Duodenal mucosa (tissue), 2 donors: Measurements from ENCODE around the gene TSC22D2.

ENCODE experiments used
- H3K27ac ChIP-seq: one replicate; pipeline ENCODE4 v1.7.0; 2013; ENCODE audit warnings: low read depth, low read length
- H3K27me3 ChIP-seq, 2 donors: one replicate each; pipeline ENCODE4 v1.7.0; 2013; ENCODE audit warnings: low read length in 2 of 2, control low read depth in 1 of 2; ENCODE audit not compliant: insufficient read depth in 2 of 2, control insufficient read depth in 1 of 2
- H3K36me3 ChIP-seq, 2 donors: one replicate each; pipeline ENCODE4 v1.7.0; 2013; ENCODE audit warnings: low read length in 2 of 2, control low read depth in 1 of 2; ENCODE audit not compliant: insufficient read depth in 2 of 2, control insufficient read depth in 1 of 2
- H3K4me1 ChIP-seq, 2 donors: one replicate each; pipeline ENCODE4 v1.7.0; 2013; ENCODE audit warnings: low read length in 2 of 2, control low read depth in 1 of 2; ENCODE audit not compliant: insufficient read depth in 2 of 2, control insufficient read depth in 1 of 2
- H3K4me3 ChIP-seq, 2 donors: one replicate each; pipeline ENCODE4 v1.7.0; 2013; ENCODE audit warnings: low read length in 2 of 2, low read depth in 1 of 2
- H3K9ac ChIP-seq, 2 donors: one replicate each; pipeline ENCODE4 v1.7.0; 2013; ENCODE audit warnings: low read length in 2 of 2, low read depth in 1 of 2
- H3K9me3 ChIP-seq, 2 donors: one replicate each; pipeline ENCODE4 v1.7.0; 2013; ENCODE audit warnings: low read length in 2 of 2, control low read depth in 1 of 2; ENCODE audit not compliant: control insufficient read depth in 1 of 2

Gene TSC22D2

GRCh38 chr3:150422907-150423306 is 14.8 kb downstream of the TSC22D2 start:
- Histone ChIP-seq H3K36me3 (peaks cover 0 to 5% of the 10 kb centered on the region in 2 donors), H3K4me1 (peaks cover 2 to 19% of the 10 kb centered on the region in 2 donors), H3K27ac (no peak overlapping the region), H3K27me3 (no peaks in the 10 kb centered on the region), H3K4me3 (no peak overlapping the region), H3K9ac (no peak overlapping the region), H3K9me3 (no peaks in the 10 kb centered on the region)

- no peak overlapping the region for H3K4me3 ChIP-seq
- no peak overlapping the region for H3K9ac ChIP-seq
- peaks cover 0 to 15% of the 10 kb centered on the region in 2 donors for H3K4me1 ChIP-seq
- no peaks in the 10 kb centered on the region for H3K9me3 ChIP-seq
- H3K27me3 ChIP-seq: no peaks in the 10 kb centered on the region
- peaks cover 0 to 3% of the 10 kb centered on the region in 2 donors for H3K36me3 ChIP-seq
- no peak overlapping the region for H3K27ac ChIP-seq
Observed at GRCh38 chr3:150423761-150424160, 15.7 kb downstream of the TSC22D2 start.

GRCh38 chr3:150426292-150426691 is 18.2 kb downstream of the TSC22D2 start:
- no peaks in the 10 kb centered on the region for H3K4me1 ChIP-seq
- no peaks in the 10 kb centered on the region for H3K9me3 ChIP-seq
- H3K36me3 ChIP-seq: peaks cover 0 to 3% of the 10 kb centered on the region in 2 donors
- H3K4me3 ChIP-seq: no peak overlapping the region
- no peaks in the 10 kb centered on the region for H3K27me3 ChIP-seq
- H3K9ac ChIP-seq: no peak overlapping the region
- H3K27ac ChIP-seq: no peak overlapping the region

- Histone ChIP-seq H3K4me3 (no peak overlapping the region), H3K9ac (no peak overlapping the region), H3K4me1 (no peaks in the 10 kb centered on the region), H3K36me3 (peaks cover 0 to 3% of the 10 kb centered on the region in 2 donors), H3K27ac (no peak overlapping the region), H3K9me3 (no peaks in the 10 kb centered on the region), H3K27me3 (no peaks in the 10 kb centered on the region)
Observed at GRCh38 chr3:150428562-150428961, 20.5 kb downstream of the TSC22D2 start.

- no peak overlapping the region for H3K9ac ChIP-seq
- no peak overlapping the region for H3K4me3 ChIP-seq
- H3K4me1 ChIP-seq: no peaks in the 10 kb centered on the region
- H3K36me3 ChIP-seq: no peaks in the 10 kb centered on the region
- H3K9me3 ChIP-seq: no peaks in the 10 kb centered on the region
- H3K27me3 ChIP-seq: no peaks in the 10 kb centered on the region
- H3K27ac ChIP-seq: no peak overlapping the region
Observed at GRCh38 chr3:150429767-150430671, 21.9 kb downstream of the TSC22D2 start.

GRCh38 chr3:150433347-150433746 is 25.2 kb downstream of the TSC22D2 start:
- Histone ChIP-seq H3K4me3 (no peak overlapping the region), H3K36me3 (no peaks in the 10 kb centered on the region), H3K9ac (no peak overlapping the region), H3K4me1 (no peaks in the 10 kb centered on the region), H3K27me3 (no peaks in the 10 kb centered on the region), H3K27ac (no peak overlapping the region), H3K9me3 (no peaks in the 10 kb centered on the region)

- Histone ChIP-seq H3K27ac (no peak overlapping the region), H3K4me1 (no peaks in the 10 kb centered on the region), H3K36me3 (no peaks in the 10 kb centered on the region), H3K4me3 (no peak overlapping the region), H3K27me3 (no peaks in the 10 kb centered on the region), H3K9me3 (no peaks in the 10 kb centered on the region), H3K9ac (no peak overlapping the region)
Observed at GRCh38 chr3:150434234-150434633, 26.1 kb downstream of the TSC22D2 start.

GRCh38 chr3:150436161-150436560 is 28.1 kb downstream of the TSC22D2 start:
- Histone ChIP-seq H3K27ac (no peak overlapping the region), H3K4me3 (no peak overlapping the region), H3K4me1 (no peaks in the 10 kb centered on the region)

GRCh38 chr3:150439657-150440056 is 31.6 kb downstream of the TSC22D2 start:
- H3K9ac ChIP-seq: no peak overlapping the region
- H3K36me3 ChIP-seq: peaks cover 6 to 10% of the 10 kb centered on the region in 2 donors
- no peak overlapping the region for H3K27ac ChIP-seq
- H3K9me3 ChIP-seq: no peaks in the 10 kb centered on the region
- no peaks in the 10 kb centered on the region for H3K27me3 ChIP-seq
- no peaks in the 10 kb centered on the region for H3K4me1 ChIP-seq
- H3K4me3 ChIP-seq: no peak overlapping the region

More at GRCh38 chr3:150436161-150436560, 28.1 kb downstream of the TSC22D2 start:
- Histone ChIP-seq H3K9ac (no peak overlapping the region), H3K9me3 (no peaks in the 10 kb centered on the region), H3K27me3 (no peaks in the 10 kb centered on the region), H3K36me3 (no peaks in the 10 kb centered on the region)

- peaks cover 0 to 8% of the 10 kb centered on the region in 2 donors for H3K4me1 ChIP-seq
- peaks cover 6 to 10% of the 10 kb centered on the region in 2 donors for H3K36me3 ChIP-seq
- no peaks in the 10 kb centered on the region for H3K27me3 ChIP-seq
- no peaks in the 10 kb centered on the region for H3K9me3 ChIP-seq
- H3K27ac ChIP-seq: no peak overlapping the region
- H3K9ac ChIP-seq: no peak overlapping the region
- no peak overlapping the region for H3K4me3 ChIP-seq
Observed at GRCh38 chr3:150443331-150443741, 35.2 kb downstream of the TSC22D2 start.
